H1 (cell line): ENCODE measurements around the gene SKAP2. TPM values are rescaled to one million over a fixed set of nuclear protein-coding genes. Genes with fewer than 3 reads are reported as not detected.

Source experiments
- CTCF ChIA-PET: fragments of 300-600 bp; sonication (Branson Sonifier 250); formaldehyde crosslinking; loops from one replicate; lab custom pipeline; 2021; ENCODE audit not compliant: partially characterized antibody; lab: Charles Lee
- POLR2A ChIA-PET: fragments of 300-600 bp; sonication (Branson Sonifier 250); formaldehyde crosslinking; loops from one replicate; lab custom pipeline; 2021; ENCODE audit warnings: inconsistent platforms; ENCODE audit not compliant: partially characterized antibody; lab: Charles Lee
- DNase-seq, 2 experiments: peaks; one replicate each; pipeline versions ENCODE4 v3.0.0 to v3.0.0-alpha.2; 2010 to 2022; ENCODE audit warnings: low spot score in 2 of 2, low read depth in 1 of 2, mixed read lengths in 1 of 2
- FAIRE-seq: peaks from 2 replicates; lab custom pipeline; 2011; peaks lifted over from hg19 to GRCh38; lab: Jason Lieb, UNC
- H2AFZ ChIP-seq: 2 replicates; pipeline ENCODE4 v1.8.1; 2012; ENCODE audit warnings: low read length, inconsistent platforms
- H2AK5ac ChIP-seq: 2 replicates; pipeline ENCODE4 v1.6.1; 2013; ENCODE audit warnings: low read depth, low read length
- H2BK120ac ChIP-seq: replicated peaks from 2 replicates; pipeline ENCODE3; 2013; ENCODE audit warnings: low read depth, low read length, inconsistent platforms
- H2BK12ac ChIP-seq: 2 replicates; pipeline ENCODE4 v1.6.1; 2013; ENCODE audit warnings: low read depth, low read length
- H2BK15ac ChIP-seq: 2 replicates; pipeline ENCODE4 v1.6.1; 2013; ENCODE audit warnings: low read length
- H2BK20ac ChIP-seq: 2 replicates; pipeline ENCODE4 v1.6.1; 2013; ENCODE audit warnings: low read length
- H2BK5ac ChIP-seq: 2 replicates; pipeline ENCODE4 v1.6.1; 2013; ENCODE audit warnings: low read depth, low read length
- H3K14ac ChIP-seq: 2 replicates; pipeline ENCODE4 v1.6.1; 2013; ENCODE audit warnings: inconsistent platforms; ENCODE audit not compliant: insufficient read length
- H3K18ac ChIP-seq: 2 replicates; pipeline ENCODE4 v1.6.1; 2013; ENCODE audit warnings: low read length; ENCODE audit errors: extremely low read depth
- H3K23ac ChIP-seq: 2 replicates; pipeline ENCODE4 v1.6.1; 2013; ENCODE audit warnings: inconsistent platforms; ENCODE audit not compliant: insufficient read length
- H3K23me2 ChIP-seq: 2 replicates; pipeline ENCODE4 v1.6.1; 2013; ENCODE audit warnings: low read depth, low read length
- H3K27ac ChIP-seq: 2 replicates; pipeline ENCODE4 v1.6.1; 2011; ENCODE audit warnings: low read depth, low read length, inconsistent platforms
- H3K27me3 ChIP-seq, 4 experiments: replicated peaks in 1 of 4; 1 replicate in 1 of 4; 2 replicates in 3 of 4; pipeline versions ENCODE4 v1.6.1 to v1.8.1; 2011 to 2013; ENCODE audit warnings: low read length in 3 of 4, mild to moderate bottlenecking in 3 of 4, inconsistent platforms in 2 of 4, mixed read lengths in 2 of 4, moderate library complexity in 1 of 4; ENCODE audit not compliant: control insufficient read depth in 3 of 4, insufficient read depth in 3 of 4; ENCODE audit errors: extremely low read depth in 1 of 4
- H3K36me3 ChIP-seq, 4 experiments: 2 replicates each; pipeline versions ENCODE4 v1.6.1 to v1.8.1; 2011 to 2013; ENCODE audit warnings: mild to moderate bottlenecking in 4 of 4, low read length in 3 of 4, moderate library complexity in 2 of 4, control low read depth in 1 of 4, inconsistent platforms in 1 of 4; ENCODE audit not compliant: insufficient read depth in 4 of 4, control insufficient read depth in 2 of 4
- H3K4ac ChIP-seq: replicated peaks from 2 replicates; pipeline ENCODE3; 2013; ENCODE audit warnings: low read length, low read depth, mixed read lengths, inconsistent platforms; ENCODE audit not compliant: insufficient read length
- H3K4me1 ChIP-seq, 4 experiments: replicated peaks in 1 of 4; 1 replicate in 1 of 4; 2 replicates in 3 of 4; pipeline versions ENCODE4 v1.6.1 to v1.8.1; 2011 to 2013; ENCODE audit warnings: low read length in 3 of 4, inconsistent platforms in 2 of 4, mixed read lengths in 1 of 4; ENCODE audit not compliant: insufficient read depth in 4 of 4, control insufficient read depth in 3 of 4
- H3K4me2 ChIP-seq, 2 experiments: 2 replicates each; pipeline versions ENCODE4 v1.6.1 to v1.8.1; 2011 to 2013; ENCODE audit warnings: low read depth in 2 of 2, low read length in 2 of 2, control low read depth in 1 of 2, inconsistent platforms in 1 of 2, mild to moderate bottlenecking in 1 of 2; ENCODE audit not compliant: insufficient read depth in 1 of 2
- H3K4me3 ChIP-seq, 4 experiments: fragments of 200-600, 300-600 bp in 1 of 4; sonication (generic), shearing (Covaris generic), sonication (Bioruptor Twin) in 1 of 4; 2 replicates each; pipeline versions ENCODE4 v1.5.1 to v1.8.1; 2011 to 2016; ENCODE audit warnings: low read length in 4 of 4, low read depth in 3 of 4, control low read depth in 2 of 4, inconsistent platforms in 2 of 4, mild to moderate bottlenecking in 2 of 4, mixed read lengths in 1 of 4, moderate library complexity in 1 of 4; ENCODE audit not compliant: insufficient read depth in 2 of 4; ENCODE audit errors: extremely low read depth in 1 of 4
- H3K56ac ChIP-seq: replicated peaks from 2 replicates; pipeline ENCODE3; 2013; ENCODE audit warnings: low read depth, mild to moderate bottlenecking, mixed read lengths, low read length, inconsistent platforms; ENCODE audit not compliant: insufficient read length
- H3K79me1 ChIP-seq: 2 replicates; pipeline ENCODE4 v1.6.1; 2013; ENCODE audit warnings: low read depth, low read length, control low read depth
- H3K79me2 ChIP-seq, 2 experiments: 2 replicates each; pipeline versions ENCODE4 v1.6.1 to v1.8.1; 2012 to 2013; ENCODE audit warnings: low read length in 2 of 2, mild to moderate bottlenecking in 2 of 2, inconsistent platforms in 1 of 2; ENCODE audit not compliant: insufficient read depth in 2 of 2, control insufficient read depth in 1 of 2
- H3K9ac ChIP-seq, 4 experiments: replicated peaks in 1 of 4; 1 replicate in 1 of 4; 2 replicates in 3 of 4; pipeline versions ENCODE4 v1.6.1 to v1.8.1; 2011 to 2013; ENCODE audit warnings: low read depth in 3 of 4, low read length in 3 of 4, control low read depth in 2 of 4, mild to moderate bottlenecking in 2 of 4, moderate library complexity in 2 of 4, inconsistent platforms in 1 of 4; ENCODE audit errors: extremely low read depth in 1 of 4
- H3K9me3 ChIP-seq, 2 experiments: 2 replicates each; pipeline versions ENCODE4 v1.6.1 to v1.8.1; 2012 to 2013; ENCODE audit warnings: mild to moderate bottlenecking in 2 of 2, moderate library complexity in 2 of 2, control low read depth in 1 of 2, inconsistent platforms in 1 of 2, low read depth in 1 of 2, low read length in 1 of 2, mixed read lengths in 1 of 2; ENCODE audit not compliant: insufficient read depth in 2 of 2
- H4K20me1 ChIP-seq, 2 experiments: replicated peaks in 1 of 2; 2 replicates each; pipeline versions ENCODE3 to v1.8.1; 2011 to 2013; ENCODE audit warnings: inconsistent platforms in 2 of 2, low read length in 2 of 2, mild to moderate bottlenecking in 1 of 2; ENCODE audit not compliant: insufficient read depth in 2 of 2, control insufficient read depth in 1 of 2
- H4K5ac ChIP-seq: 2 replicates; pipeline ENCODE4 v1.6.1; 2013; ENCODE audit warnings: low read length, low read depth, mixed read lengths, inconsistent platforms; ENCODE audit not compliant: insufficient read length
- H4K8ac ChIP-seq: 2 replicates; pipeline ENCODE4 v1.8.0; 2013; ENCODE audit warnings: mild to moderate bottlenecking, moderate library complexity, low read length, inconsistent platforms; ENCODE audit not compliant: insufficient read depth; ENCODE audit errors: extremely low read depth
- H4K91ac ChIP-seq: replicated peaks from 2 replicates; pipeline ENCODE3; 2013; ENCODE audit warnings: low read length, mixed read lengths, inconsistent platforms; ENCODE audit not compliant: insufficient read length
- CBX5 ChIP-seq: fragments of 300-800, 300-1000 bp; sonication (generic); IDR thresholded peaks from 2 replicates; pipeline ENCODE4 v1.7.1; 2016; ENCODE audit warnings: antibody characterized with exemption, low read length, low read depth
- CREB1 ChIP-seq: IDR thresholded peaks from 2 replicates; pipeline ENCODE4 v1.6.1; 2012; ENCODE audit warnings: inconsistent platforms
- KDM4A ChIP-seq: IDR thresholded peaks from one replicate; pipeline ENCODE4 v1.7.1; 2012; ENCODE audit warnings: low read depth, mild to moderate bottlenecking, moderate library complexity, low read length, inconsistent platforms; ENCODE audit not compliant: severe bottlenecking
- RXRA ChIP-seq: IDR thresholded peaks from 2 replicates; pipeline ENCODE4 v1.6.1; 2011; ENCODE audit warnings: low read depth, mild to moderate bottlenecking, low read length, moderate library complexity; ENCODE audit not compliant: insufficient read depth
- SRF ChIP-seq: IDR thresholded peaks from 2 replicates; pipeline ENCODE4 v1.6.1; 2011; ENCODE audit warnings: mild to moderate bottlenecking, low read depth, low read length, moderate library complexity
- TAF7 ChIP-seq: optimal IDR thresholded peaks from 2 replicates; pipeline ENCODE3; 2011; ENCODE audit warnings: low read depth, mild to moderate bottlenecking, inconsistent platforms, low read length, moderate library complexity, borderline replicate concordance
- WGBS, 2 experiments: shearing (Covaris generic) in 1 of 2; methylation state at CpG; one replicate each; pipeline versions ENCODE4 v1.1.6 to v1.1.7; 2013 to 2015; ENCODE audit warnings: low lambda C conversion rate in 2 of 2, mixed read lengths in 2 of 2, inconsistent platforms in 1 of 2, low coverage in 1 of 2, missing lambda C conversion rate in 1 of 2; ENCODE audit not compliant: insufficient replicate concordance in 2 of 2, insufficient coverage in 1 of 2, insufficient read length in 1 of 2; ENCODE audit errors: extremely low coverage in 1 of 2, missing lambda C conversion rate in 1 of 2; 5-methylcytosine and 5-hydroxymethylcytosine counted together
- polyA plus RNA-seq, 7 experiments: library from polyadenylated mRNA; depleted of rRNA in 3 of 7; stranded (reverse) in 5 of 7; unstranded in 2 of 7; fragments of >200 nt in 5 of 7; fragments of 200-250 nt in 2 of 7; gene quantifications; 1 replicate in 5 of 7; 2 replicates in 1 of 7; 4 replicates in 1 of 7; pipeline versions ENCODE4 v1.2.1 to v1.2.3, GENCODE V29; 2011 to 2013; ENCODE audit warnings: missing spikeins in 2 of 7, mixed read lengths in 2 of 7
- total RNA-seq: library from RNA; stranded (reverse); fragmentation: NEBNext Ultra II Directional; extraction: Animal tissue kit (Norgen Biotek cat#: 25700); gene quantifications from 2 replicates; pipeline ENCODE4 v1.2.1, GENCODE V29; 2021

The SKAP2 gene
- total and polyA plus RNA-seq, 2 of the 8 experiments (the other 6 are each of a cell fraction or from before 2014, with no cell fraction given) = 0.53 to 5.1 TPM

DNA sequence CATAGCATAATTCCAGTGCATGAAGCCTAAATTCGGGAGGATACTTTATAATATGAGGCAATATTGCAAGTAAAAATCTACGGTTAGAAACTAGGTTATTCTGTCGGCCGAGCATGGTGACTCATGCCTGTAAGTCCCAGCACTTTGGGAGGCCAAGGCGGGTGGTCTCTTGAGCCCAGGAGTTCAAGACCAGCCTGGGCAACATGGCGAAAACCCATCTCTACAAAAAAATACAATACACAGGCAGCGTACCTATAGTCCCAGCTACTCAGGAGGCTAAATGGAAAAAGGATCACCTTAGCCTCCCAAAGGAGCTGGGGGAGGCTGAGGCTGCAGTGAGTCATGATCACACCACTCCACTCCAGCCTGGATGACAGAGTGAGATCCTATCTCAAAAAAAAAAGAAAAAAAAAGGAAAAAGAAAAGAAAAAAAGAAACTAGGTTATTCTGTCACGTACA, 14.2 kb downstream of the SKAP2 start:
- POLR2A ChIA-PET = no interaction called here
- no peak for TF ChIP-seq CREB1
- no peak for TF ChIP-seq KDM4A
- TF ChIP-seq RXRA = no peak
- TF ChIP-seq SRF = no peak
- TF ChIP-seq CBX5 = no peak
- no peak for TF ChIP-seq TAF7

More for the DNA sequence above, 14.2 kb downstream of the SKAP2 start:
- no peak overlapping the region for H2BK20ac ChIP-seq
- H3K18ac ChIP-seq = no peak overlapping the region
- H4K91ac ChIP-seq = no peak overlapping the region
- DNase-seq (no peak), FAIRE-seq (no peak)
- no peak overlapping the region for H3K23ac ChIP-seq
- no peaks in the 10 kb centered on the region for H4K20me1 ChIP-seq
- no peak overlapping the region for H3K4me3 ChIP-seq
- H3K14ac ChIP-seq = no peak overlapping the region
- H2BK5ac ChIP-seq = no peak overlapping the region
- H3K9ac ChIP-seq = no peak overlapping the region
- H3K4me1 ChIP-seq = no peaks in the 10 kb centered on the region
- no peak overlapping the region for H2BK120ac ChIP-seq
- no peak overlapping the region for H4K5ac ChIP-seq
- no peak overlapping the region for H3K56ac ChIP-seq
- no peaks in the 10 kb centered on the region for H3K36me3 ChIP-seq
- no peaks in the 10 kb centered on the region for H3K23me2 ChIP-seq
- H3K4ac ChIP-seq = no peak overlapping the region
- H3K27me3 ChIP-seq = peaks cover 0 to 8% (median 4%) of the 10 kb centered on the region in 4 experiments; a peak in 2 of 7 replicates
- H4K8ac ChIP-seq = no peak overlapping the region
- H2BK15ac ChIP-seq = no peak overlapping the region
- H3K27ac ChIP-seq = no peak overlapping the region
- CTCF ChIA-PET = interaction anchor here (0.8 to 1.2 kb wide), 4 partner anchors 152 to 293 kb away, joined by 3 to 5 read pairs (median 4); partner anchors contain the start of gene HOXA5
- no peak overlapping the region for H2BK12ac ChIP-seq
- H2AFZ ChIP-seq = no peak overlapping the region
- no peaks in the 10 kb centered on the region for H3K9me3 ChIP-seq
- WGBS, 2 experiments = 90% methylated on average over 8 of the region's 8 CpGs; no CpG with 5 or more reads in 1 of the 2 experiments
- no peaks in the 10 kb centered on the region for H3K79me2 ChIP-seq
- no peak overlapping the region for H2AK5ac ChIP-seq
- H3K4me2 ChIP-seq = no peak overlapping the region
- H3K79me1 ChIP-seq = no peaks in the 10 kb centered on the region
